GM21619 (cell line): ENCODE measurements around the gene THSD7B.
"Not testable (repeated sequence)": the region's sequence is repeated elsewhere in the genome, so short reads cannot be mapped to it uniquely, and the experiment has no call there.

Source experiments
- ATAC-seq: cut with Tn5 transposase; IDR thresholded peaks from one replicate; pipeline ENCODE4 v1.9.1; 2021; ENCODE audit not compliant: unreplicated experiment

THSD7B gene

GRCh38 chr2:137500599-137500998 lies 735.3 kb downstream of the THSD7B start:
- no peak for ATAC-seq

DNA sequence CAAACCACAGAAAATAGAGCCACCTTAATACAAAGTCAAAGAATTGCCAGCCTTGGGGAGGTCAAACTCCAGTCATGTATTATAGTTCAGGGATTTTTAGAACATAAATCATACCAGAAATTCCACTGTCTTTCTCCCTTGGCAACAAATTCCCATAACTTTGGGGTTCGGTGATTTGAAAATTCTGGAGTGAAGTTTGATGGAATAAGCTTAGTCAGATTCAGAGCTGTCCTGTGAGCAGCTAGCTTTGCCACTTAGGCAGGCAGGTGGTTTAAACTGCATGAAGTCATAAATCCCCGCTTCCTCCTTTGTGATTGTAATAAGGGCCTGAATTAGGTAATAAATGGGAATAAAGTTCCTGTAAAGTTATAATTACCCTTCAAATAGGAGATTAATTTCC lies 741.9 kb downstream of the THSD7B start:
- no peak for ATAC-seq

- ATAC-seq = no peak
These were observed 743.5 kb downstream of the THSD7B start for GRCh38 chr2:137508739-137509384.

DNA sequence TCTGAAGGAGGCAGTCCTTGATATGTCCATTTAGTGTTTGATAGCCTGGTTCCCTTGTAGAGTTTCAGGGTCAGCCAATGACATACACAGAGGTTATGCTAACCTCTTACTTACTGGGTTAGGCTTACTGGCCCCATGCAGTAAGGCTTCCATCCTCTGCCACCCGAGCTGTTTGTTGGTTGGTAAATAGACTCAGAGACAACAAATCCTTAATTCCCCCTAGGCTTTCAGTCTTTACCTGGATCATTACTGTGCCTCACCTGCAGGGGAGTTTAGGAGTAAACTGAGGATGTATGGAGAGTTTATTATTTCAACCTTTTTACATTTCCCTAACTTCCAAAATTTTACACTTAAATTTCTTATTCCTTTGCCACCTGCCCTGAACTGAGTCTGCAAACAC lies 746.2 kb downstream of the THSD7B start:
- no peak for ATAC-seq

DNA sequence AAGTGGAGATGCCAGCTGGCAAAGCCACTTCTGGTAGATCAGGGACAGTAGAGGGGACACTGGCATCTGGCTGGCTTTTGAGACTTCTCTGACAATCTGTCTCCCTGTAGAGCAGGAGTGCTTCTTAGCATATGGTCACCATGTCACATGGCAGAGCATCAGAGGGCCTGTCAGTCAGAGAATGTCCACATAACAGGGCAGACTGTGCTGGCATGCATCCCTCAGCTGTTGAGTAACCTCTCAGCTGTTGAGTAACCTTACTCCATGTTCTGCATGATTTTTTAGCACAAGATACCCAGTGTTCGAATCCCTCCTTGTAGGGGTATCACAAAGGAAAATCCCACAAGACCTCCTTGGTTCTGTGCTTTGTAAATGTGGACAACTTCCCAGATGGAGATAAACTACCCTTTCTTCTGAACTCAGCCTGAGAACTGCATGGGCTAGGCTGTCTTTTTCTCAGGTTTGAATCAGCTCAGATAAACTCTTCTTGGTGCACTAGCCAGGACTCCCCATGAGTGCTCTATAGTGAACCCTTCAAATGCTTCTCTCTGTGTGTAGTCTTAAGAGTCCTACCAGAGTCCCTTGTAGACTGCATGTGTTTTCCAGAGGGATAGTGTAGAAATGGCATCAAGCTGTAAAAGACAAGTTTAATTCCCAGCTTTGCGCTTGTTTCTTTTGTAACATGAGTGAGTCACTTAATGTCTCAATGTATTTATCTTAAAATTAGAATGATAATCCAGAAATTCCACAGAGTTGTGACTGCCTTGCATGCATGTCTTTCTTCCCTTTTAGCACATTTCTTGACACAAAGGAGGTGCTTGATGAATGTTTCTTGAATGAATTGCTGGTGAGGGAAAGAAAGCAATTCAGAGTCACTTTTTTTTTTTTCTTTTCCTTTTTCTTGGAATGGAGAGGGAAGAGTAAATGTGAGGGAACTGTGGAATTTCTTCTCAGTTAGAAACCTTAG lies 756.6 kb downstream of the THSD7B start:
- ATAC-seq = no peak

DNA sequence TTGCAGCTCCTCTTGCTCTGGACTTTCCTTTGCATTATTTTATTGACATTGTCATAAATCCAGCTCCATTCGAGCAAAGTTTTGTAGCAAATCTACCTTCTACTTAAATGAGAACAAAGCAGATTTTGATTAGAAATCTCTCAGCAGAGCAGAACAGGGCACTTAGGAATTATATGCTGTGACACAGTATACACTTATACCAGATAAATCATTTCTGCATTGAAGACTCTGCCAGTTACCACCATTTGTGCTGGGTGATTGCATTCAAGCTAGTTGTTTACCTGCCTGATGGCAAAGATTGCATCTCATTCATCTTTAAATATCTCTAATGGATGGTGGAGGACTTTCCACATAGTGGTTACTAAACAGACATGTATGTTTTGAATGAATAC lies 757.3 kb downstream of the THSD7B start:
- no peak for ATAC-seq

- ATAC-seq = no peak
These were observed 758.6 kb downstream of the THSD7B start for GRCh38 chr2:137523931-137524330.

GRCh38 chr2:137525132-137525531 lies 759.8 kb downstream of the THSD7B start:
- ATAC-seq = no peak

GRCh38 chr2:137525641-137526190 lies 760.4 kb downstream of the THSD7B start:
- no peak for ATAC-seq

- peak; percentile 54 for ATAC-seq
These were observed 770.6 kb downstream of the THSD7B start for GRCh38 chr2:137535897-137536296.

DNA sequence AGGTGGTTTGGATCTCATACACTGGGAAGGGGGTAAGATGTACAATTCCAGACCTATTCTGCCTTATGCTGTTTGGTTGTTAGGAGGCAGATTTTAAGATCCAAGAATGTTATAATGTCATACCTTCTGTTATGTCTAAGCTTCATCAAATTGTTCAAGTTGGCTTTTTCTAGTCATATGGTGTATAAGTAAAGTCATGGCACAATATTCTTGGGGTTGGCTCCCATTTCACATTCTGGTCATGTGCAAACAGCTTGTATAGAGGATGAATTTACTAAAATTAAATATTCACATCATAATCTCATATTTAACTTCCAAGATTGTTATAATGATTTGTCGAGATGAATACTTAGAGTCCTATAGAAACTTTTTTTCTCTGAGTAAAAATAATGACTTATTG lies 774.0 kb downstream of the THSD7B start:
- ATAC-seq = no peak

DNA sequence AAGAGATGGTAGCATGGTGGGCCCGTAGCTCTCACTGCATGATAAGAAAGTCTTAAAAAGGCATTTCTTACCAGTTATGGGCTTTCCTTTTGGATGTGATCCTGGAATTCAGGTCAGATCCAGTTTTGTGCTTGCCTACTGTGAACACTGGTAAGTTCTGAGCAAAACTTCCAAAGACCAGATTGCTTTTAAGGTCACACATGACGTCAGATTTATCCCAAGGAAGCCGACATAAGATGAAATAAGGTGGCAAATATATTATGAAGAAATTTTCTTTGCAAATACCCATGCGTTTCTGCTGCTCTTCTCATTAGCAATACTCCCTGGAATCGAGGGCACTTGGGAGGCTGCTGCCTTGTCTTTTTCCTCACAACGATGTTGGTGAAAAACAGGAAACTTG lies 782.5 kb downstream of the THSD7B start:
- ATAC-seq = no peak

GRCh38 chr2:137566387-137566786 lies 801.0 kb downstream of the THSD7B start:
- ATAC-seq = no peak

DNA sequence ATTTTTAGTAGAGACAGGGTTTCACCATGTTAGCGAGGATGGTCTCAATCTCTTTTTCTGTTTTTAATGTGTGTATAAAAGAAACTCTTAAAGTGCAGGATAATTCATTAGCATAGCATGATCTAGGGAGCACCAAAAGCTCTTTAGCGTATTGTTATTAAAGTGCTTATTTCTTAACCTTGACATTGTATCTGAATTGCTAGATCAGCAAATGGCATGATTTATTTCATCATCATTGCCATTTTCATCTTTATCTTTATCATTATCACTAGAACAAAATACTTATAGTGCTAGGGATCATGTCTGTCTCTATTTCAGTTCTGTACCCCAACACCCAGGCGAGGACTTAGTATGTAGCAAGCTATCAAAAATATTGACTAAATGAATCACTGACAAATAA lies 805.1 kb downstream of the THSD7B start:
- no peak for ATAC-seq

GRCh38 chr2:137587834-137588233 lies 822.5 kb downstream of the THSD7B start:
- not testable (repeated sequence) for ATAC-seq

DNA sequence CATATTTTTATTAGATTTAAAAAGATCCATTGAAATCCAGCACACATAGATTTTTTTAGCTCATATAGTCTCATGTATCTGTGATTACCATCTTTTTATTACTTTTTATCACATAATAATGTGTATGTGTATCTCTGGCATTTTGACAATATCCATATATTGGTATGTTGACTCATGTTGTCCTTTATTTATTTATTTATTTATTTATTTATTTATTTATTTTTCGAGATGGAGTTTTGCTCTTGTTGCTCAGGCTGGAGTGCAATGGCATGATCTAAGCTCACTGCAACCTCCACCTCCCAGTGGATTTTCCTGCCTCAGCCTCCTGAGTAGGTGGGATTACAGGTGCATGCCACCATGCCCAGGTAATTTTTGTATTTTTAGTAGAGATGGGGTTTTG lies 823.2 kb downstream of the THSD7B start:
- not testable (repeated sequence) for ATAC-seq

- ATAC-seq = no peak
These were observed 824.8 kb downstream of the THSD7B start for GRCh38 chr2:137590102-137590501.

GRCh38 chr2:137607722-137608318 lies 842.5 kb downstream of the THSD7B start:
- ATAC-seq = no peak

GRCh38 chr2:137638932-137639331 lies 873.6 kb downstream of the THSD7B start:
- no peak for ATAC-seq

DNA sequence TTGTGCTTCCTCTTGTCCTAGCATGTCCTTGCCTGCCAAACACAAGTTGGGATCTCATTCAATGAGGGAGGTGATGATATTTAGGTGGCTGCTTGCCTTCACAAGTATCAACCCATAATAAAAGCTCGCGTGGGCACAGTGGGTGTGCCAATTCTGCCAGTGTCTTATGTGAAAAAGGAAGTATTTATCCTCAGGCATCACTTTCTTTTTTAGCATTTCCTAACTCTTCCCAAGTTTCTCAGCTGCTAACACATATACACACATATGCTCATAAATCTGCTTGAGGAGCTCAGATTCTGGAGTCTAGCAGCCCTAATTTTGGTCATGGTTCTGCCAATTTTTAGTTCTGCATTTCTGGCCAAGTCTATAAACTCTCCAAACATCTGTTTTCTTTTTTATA lies 879.4 kb downstream of the THSD7B start:
- ATAC-seq = no peak

GRCh38 chr2:137654046-137654445 lies 888.7 kb downstream of the THSD7B start:
- ATAC-seq = no peak

DNA sequence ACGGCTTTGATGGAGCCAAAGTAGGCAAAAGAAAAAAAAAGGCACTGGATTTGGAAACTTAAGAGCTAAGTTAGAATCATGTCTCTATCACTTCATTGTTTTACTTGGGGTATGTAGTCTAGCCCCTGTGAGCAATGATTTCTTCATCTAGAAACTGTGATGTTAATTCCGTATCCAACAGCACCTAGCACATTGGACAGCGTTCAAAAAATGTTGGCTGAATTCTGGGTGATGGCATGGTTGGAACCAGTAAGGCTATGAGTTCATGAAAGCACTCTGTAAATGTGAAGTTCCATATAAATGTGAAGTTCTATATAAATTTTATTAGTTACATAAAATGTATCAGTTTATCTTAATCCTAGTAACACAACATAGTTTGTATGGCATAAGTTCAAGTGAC lies 890.5 kb downstream of the THSD7B start:
- ATAC-seq = no peak
